Esophagus muscularis mucosa (tissue), 4 donors: Measurements from ENCODE around the gene DCDC2B. TPM values are rescaled to one million over a fixed set of nuclear protein-coding genes. Genes with fewer than 3 reads are reported as not detected.
A peak's percentile ranks its signal among the peaks of the same experiment; 100 is the strongest.

Experiments used
- DNase-seq: peaks from one replicate; pipeline ENCODE4 v3.0.0-alpha.2; 2017; ENCODE audit errors: extremely low spot score
- H3K27ac ChIP-seq, 4 donors: fragments of 200-600 bp; sonication (generic); replicated peaks in 1 of 4; 1 replicate in 3 of 4; 2 replicates in 1 of 4; pipeline ENCODE4 v1.5.1; 2016 to 2019; ENCODE audit warnings: mild to moderate bottlenecking in 1 of 4
- H3K27me3 ChIP-seq, 4 donors: fragments of 200-600 bp; sonication (generic); one replicate each; pipeline versions ENCODE4 v1.5.1 to v1.6.0; 2016 to 2019
- H3K36me3 ChIP-seq, 4 donors: fragments of 200-600 bp; sonication (generic); one replicate each; pipeline ENCODE4 v1.5.1; 2016 to 2019
- H3K4me1 ChIP-seq, 4 donors: fragments of 200-600 bp; sonication (generic); one replicate each; pipeline ENCODE4 v1.5.1; 2016 to 2019
- H3K4me3 ChIP-seq, 4 donors: fragments of 200-600 bp; sonication (generic); 1 replicate in 2 of 4; 2 replicates in 2 of 4; pipeline ENCODE4 v1.5.1; 2016 to 2019; ENCODE audit warnings: mild to moderate bottlenecking in 4 of 4, moderate library complexity in 1 of 4
- H3K9me3 ChIP-seq, 4 donors: fragments of 200-600 bp; sonication (generic); 1 replicate in 3 of 4; 2 replicates in 1 of 4; pipeline ENCODE4 v1.5.1; 2016 to 2019
- EP300 ChIP-seq: sonication (generic); formaldehyde crosslinking; IDR thresholded peaks from one replicate; pipeline ENCODE4 v1.6.1; 2017; ENCODE audit warnings: antibody characterized with exemption
- POLR2A ChIP-seq: fragments of 450-650 bp; IDR thresholded peaks from one replicate; pipeline ENCODE4 v1.6.1; 2017; ENCODE audit warnings: antibody characterized with exemption, moderate library complexity, mild to moderate bottlenecking, low read depth
- POLR2AphosphoS5 ChIP-seq, 2 donors: sonication (generic); formaldehyde crosslinking; IDR thresholded peaks; one replicate each; pipeline ENCODE4 v1.6.1; 2017; ENCODE audit warnings: antibody characterized with exemption in 2 of 2
- WGBS: methylation state at CpG from one replicate; pipeline ENCODE4 v1.1.5; 2018; 5-methylcytosine and 5-hydroxymethylcytosine counted together
- intact Hi-C: fragments of 100-400 bp; cut with DNase I; formaldehyde crosslinking; loops from one replicate; pipeline ENCODE4 v1.15.1; 2023
- total RNA-seq, 4 donors: library from RNA; depleted of rRNA; stranded (reverse); fragments of >200 nt; gene quantifications; one replicate each; pipeline versions ENCODE4 v1.1.0 to v1.2.1, GENCODE V29; 2016
- TF ChIP-seq, protein P1 (sequence below), 3 experiments: fragments of 200-600 bp in 2 of 3; fragments of 450-650 bp in 1 of 3; sonication (generic) in 2 of 3; IDR thresholded peaks; one replicate each; pipeline ENCODE4 v1.5.1; 2017 to 2019; ENCODE audit warnings: antibody characterized with exemption in 3 of 3, mild to moderate bottlenecking in 2 of 3, moderate library complexity in 1 of 3

DCDC2B gene
- total RNA-seq, 4 donors from 2014 or later, result not detected

DNA sequence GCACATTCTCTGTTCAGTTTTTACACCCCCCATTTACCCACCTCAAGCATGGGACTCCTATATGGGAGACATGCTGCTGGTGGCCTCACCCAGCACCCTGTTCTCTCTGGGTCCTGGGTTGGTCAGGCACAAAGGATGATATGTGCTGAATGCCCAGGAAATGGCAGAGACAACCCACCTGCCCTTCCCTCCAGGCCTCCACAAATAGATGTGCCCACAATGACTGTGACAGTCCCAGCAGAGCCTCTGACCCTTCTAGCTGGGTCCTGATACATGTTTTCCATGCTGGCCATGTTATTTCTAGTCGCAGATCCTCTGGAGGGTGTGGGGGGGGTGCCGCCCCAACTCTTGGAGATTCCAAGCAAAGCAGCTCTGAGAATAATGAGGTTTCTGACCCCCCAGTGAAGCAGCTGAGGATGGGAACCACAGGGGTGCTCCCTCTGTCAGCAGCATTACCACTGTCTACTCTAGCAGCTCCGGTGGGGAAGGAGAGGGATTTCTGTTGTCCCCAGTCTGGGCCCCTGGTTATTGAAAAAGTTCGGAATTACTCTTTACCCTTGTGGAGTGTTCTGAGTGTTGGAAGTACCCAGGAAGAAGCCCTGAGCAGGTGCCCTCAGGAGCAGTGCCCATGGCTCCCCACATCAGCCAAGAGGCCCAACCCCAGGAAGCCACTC lies 9.7 kb upstream of the DCDC2B start:
- H3K27ac ChIP-seq, result peak overlapping the region; percentile 84 to 90 (median 88)
- 67% methylated on average over 2 of the region's 4 CpGs for WGBS

GRCh38 chr1:32199717-32200072 lies 9.2 kb upstream of the DCDC2B start:
- H3K4me1 ChIP-seq, result peaks cover 31 to 40% (median 32%) of the 10 kb centered on the region in 4 donors
- TF ChIP-seq, protein P1, sequence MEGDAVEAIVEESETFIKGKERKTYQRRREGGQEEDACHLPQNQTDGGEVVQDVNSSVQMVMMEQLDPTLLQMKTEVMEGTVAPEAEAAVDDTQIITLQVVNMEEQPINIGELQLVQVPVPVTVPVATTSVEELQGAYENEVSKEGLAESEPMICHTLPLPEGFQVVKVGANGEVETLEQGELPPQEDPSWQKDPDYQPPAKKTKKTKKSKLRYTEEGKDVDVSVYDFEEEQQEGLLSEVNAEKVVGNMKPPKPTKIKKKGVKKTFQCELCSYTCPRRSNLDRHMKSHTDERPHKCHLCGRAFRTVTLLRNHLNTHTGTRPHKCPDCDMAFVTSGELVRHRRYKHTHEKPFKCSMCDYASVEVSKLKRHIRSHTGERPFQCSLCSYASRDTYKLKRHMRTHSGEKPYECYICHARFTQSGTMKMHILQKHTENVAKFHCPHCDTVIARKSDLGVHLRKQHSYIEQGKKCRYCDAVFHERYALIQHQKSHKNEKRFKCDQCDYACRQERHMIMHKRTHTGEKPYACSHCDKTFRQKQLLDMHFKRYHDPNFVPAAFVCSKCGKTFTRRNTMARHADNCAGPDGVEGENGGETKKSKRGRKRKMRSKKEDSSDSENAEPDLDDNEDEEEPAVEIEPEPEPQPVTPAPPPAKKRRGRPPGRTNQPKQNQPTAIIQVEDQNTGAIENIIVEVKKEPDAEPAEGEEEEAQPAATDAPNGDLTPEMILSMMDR (IDR thresholded peaks at IDR 0.05), result no peak
- TF ChIP-seq POLR2AphosphoS5 (IDR thresholded peaks at IDR 0.05), result peak; percentile 19 to 27
- no peak for DNase-seq
- H3K27ac ChIP-seq, result peak overlapping the region; percentile 84 to 90 (median 88)
- H3K9me3 ChIP-seq, result no peaks in the 10 kb centered on the region
- intact Hi-C loops, result no loop called here
- H3K36me3 ChIP-seq, result peaks cover 23 to 38% (median 35%) of the 10 kb centered on the region in 4 donors
- peak overlapping the region; percentile 66 to 73 (median 68) for H3K4me3 ChIP-seq
- H3K27me3 ChIP-seq, result no peaks in the 10 kb centered on the region
- WGBS, result 49% methylated on average over 6 of the region's 6 CpGs

More for the DNA sequence above, 9.7 kb upstream of the DCDC2B start:
- Histone ChIP-seq H3K4me3 (peak overlapping the region in 2 of 4 donors; percentile 67 to 68), H3K4me1 (peaks cover 29 to 39% (median 31%) of the 10 kb centered on the region in 4 donors), H3K27me3 (no peaks in the 10 kb centered on the region), H3K36me3 (peaks cover 28 to 43% (median 40%) of the 10 kb centered on the region in 4 donors), H3K9me3 (no peaks in the 10 kb centered on the region)
- no peak for DNase-seq
- intact Hi-C loops, result no loop called here
- TF ChIP-seq, protein P1 (IDR thresholded peaks at IDR 0.05), result no peak
- TF ChIP-seq EP300 (no peak), POLR2AphosphoS5 (IDR thresholded peaks at IDR 0.05) (no peak), POLR2A (no peak)

- Histone ChIP-seq H3K36me3 (peaks cover 16 to 31% (median 28%) of the 10 kb centered on the region in 4 donors), H3K4me1 (peaks cover 36 to 47% (median 39%) of the 10 kb centered on the region in 4 donors), H3K9me3 (no peaks in the 10 kb centered on the region), H3K4me3 (peak within 1 kb of the TSS; percentile 66 to 73 (median 68)), H3K27ac (peak within 1 kb of the TSS; percentile 84 to 90 (median 88)), H3K27me3 (no peaks in the 10 kb centered on the region)
- TF ChIP-seq, protein P1 (IDR thresholded peaks at IDR 0.05), result no peak
- TF ChIP-seq POLR2AphosphoS5 (IDR thresholded peaks at IDR 0.05), result peak; percentile 54 to 62
- no peak for DNase-seq
- WGBS, result under 1% methylated on average over 10 of the region's 34 CpGs
- intact Hi-C loops, result no loop called here
These were observed 8.5 kb upstream of the DCDC2B start, which contains the start of gene CCDC28B for GRCh38 chr1:32200226-32201010. TSS of gene CCDC28B (plus strand) at chr1:32200595. CDS start at chr1:32201936, 1,341 bp downstream.

DNA sequence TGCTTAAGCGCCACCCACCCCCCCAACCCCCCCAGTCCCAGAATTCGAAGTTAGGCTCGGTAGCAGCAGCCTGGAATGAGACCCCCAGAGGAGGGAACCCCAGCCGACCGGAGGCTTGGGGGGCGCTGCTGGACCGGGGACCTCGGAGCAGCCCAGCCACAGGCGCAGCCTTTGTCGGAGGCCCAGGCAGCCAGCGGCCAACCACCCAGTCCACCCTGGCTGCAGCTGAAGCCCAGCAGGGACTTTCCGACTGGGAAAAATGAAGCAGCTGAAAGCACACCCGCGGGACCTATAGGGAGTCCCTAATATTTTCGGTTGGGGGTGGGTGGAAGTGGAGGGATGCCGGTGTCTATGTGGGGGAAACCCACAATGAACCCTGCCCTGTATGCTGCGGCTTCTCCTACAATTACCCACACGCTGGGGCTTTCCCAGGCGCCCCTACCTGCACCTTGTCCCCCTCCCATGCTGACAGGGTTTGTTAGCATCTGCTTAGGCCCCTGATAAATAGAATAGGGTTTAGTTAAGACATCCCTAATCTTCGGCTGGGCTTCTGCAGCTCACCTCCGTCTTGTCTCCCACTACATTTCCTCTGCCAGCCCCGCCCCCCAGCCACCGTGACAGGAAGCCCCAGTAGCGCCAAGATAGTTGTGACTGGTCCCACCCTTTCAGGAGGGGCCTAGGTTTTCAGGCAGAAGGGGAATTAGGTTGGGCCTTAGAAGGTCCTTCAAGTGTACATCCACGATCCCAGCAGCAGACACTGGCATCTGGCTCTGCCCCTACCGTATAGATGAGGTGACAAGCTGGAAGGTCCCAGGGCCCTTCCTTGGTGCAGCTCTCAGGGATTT lies 7.7 kb upstream of the DCDC2B start:
- 5% methylated on average over 21 of the region's 26 CpGs for WGBS

More for the DNA sequence above, 7.7 kb upstream of the DCDC2B start:
- Histone ChIP-seq H3K4me1 (peaks cover 39 to 54% (median 44%) of the 10 kb centered on the region in 4 donors), H3K27me3 (no peaks in the 10 kb centered on the region), H3K4me3 (peak overlapping the region; percentile 66 to 73 (median 68)), H3K36me3 (peaks cover 8 to 23% (median 19%) of the 10 kb centered on the region in 4 donors), H3K27ac (peak overlapping the region; percentile 84 to 90 (median 88)), H3K9me3 (no peaks in the 10 kb centered on the region)
- peak; percentile 95 for DNase-seq
- TF ChIP-seq, protein P1 (IDR thresholded peaks at IDR 0.05), result no peak
- TF ChIP-seq POLR2AphosphoS5 (IDR thresholded peaks at IDR 0.05), result peak in 1 of 2 donors; percentile 17
- intact Hi-C loops, result no loop called here
